ENCODE data around the gene CELF2.

CELF2 gene

DNA sequence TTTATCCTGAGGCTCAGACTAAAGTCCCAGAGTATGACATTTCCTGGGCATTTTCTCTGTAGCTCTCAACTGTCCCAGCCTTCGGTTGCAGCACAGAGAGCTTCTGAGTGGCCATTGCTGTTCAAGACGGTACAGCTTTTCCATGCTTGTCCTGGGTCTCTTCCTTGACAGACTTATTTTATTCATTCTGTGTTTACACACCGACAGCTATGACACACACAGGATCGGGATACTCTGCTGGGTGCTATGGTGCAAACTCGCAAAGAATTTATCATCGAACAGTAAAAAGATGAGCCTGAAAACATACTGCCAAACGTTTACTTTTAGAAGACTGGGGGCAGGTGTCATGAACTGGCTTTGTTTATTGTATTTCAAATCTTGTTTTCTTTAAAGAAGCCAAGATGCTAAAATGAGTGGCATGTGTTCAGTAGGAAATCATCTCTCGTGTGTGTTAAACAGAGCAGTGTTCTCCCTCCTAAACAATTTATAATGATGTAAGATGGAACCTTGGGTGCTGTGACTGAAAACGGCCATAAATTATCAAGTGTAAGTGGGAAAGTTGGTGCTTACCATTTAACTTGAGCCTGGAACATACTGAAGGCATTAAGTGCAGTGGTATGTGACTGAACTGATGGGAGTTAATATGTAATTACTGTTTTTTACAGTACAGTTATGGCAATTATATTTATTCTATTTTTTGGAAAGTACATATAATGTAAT, 120.8 kb downstream of the CELF2 start:
- no peak overlapping the region for H3K27ac ChIP-seq (ENCODE audit: low read depth, low read length)
- peaks cover 15 to 20% of the 10 kb centered on the region in 2 donors for H3K4me1 ChIP-seq (ENCODE audit: control insufficient read depth in 1 of 2, insufficient read depth in 2 of 2, low read length in 2 of 2)
- H3K27me3 ChIP-seq (ENCODE audit: control insufficient read depth in 1 of 2, insufficient read depth in 2 of 2, low read length in 2 of 2), result no peaks in the 10 kb centered on the region
- H3K4me3 ChIP-seq (ENCODE audit: low read depth in 1 of 2, low read length in 2 of 2), result no peak overlapping the region
- no peaks in the 10 kb centered on the region for H3K36me3 ChIP-seq (ENCODE audit: control insufficient read depth in 1 of 2, insufficient read depth in 2 of 2, low read length in 2 of 2)
- no peak overlapping the region for H3K9ac ChIP-seq (ENCODE audit: low read depth in 1 of 2, low read length in 2 of 2)
- no peaks in the 10 kb centered on the region for H3K9me3 ChIP-seq (ENCODE audit: control insufficient read depth in 1 of 2, low read length in 2 of 2)

DNA sequence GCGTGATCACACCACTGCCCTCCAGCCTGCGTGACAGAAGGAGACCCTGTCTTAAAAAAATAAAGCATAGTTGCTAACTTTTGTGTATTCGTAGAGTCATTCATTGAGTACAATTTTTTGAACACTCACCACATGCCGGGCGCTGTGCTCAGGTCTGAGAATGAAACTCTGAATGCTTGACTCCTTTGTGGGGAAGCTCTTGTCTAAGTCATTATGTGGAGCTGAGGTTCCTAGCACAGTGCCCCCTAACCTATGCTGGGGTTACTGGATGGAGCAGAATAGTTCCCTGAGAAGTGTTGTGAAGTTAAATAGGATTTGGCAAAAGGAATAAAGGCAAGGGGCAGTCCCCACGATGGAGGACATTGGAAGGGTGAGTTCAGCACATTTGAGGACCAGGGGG, 123.3 kb downstream of the CELF2 start:
- Histone ChIP-seq H3K9me3 (ENCODE audit: control insufficient read depth in 1 of 2, low read length in 2 of 2) (no peaks in the 10 kb centered on the region), H3K27me3 (ENCODE audit: control insufficient read depth in 1 of 2, insufficient read depth in 2 of 2, low read length in 2 of 2) (no peaks in the 10 kb centered on the region), H3K4me1 (ENCODE audit: control insufficient read depth in 1 of 2, insufficient read depth in 2 of 2, low read length in 2 of 2) (peaks cover 16 to 25% of the 10 kb centered on the region in 2 donors), H3K9ac (ENCODE audit: low read depth in 1 of 2, low read length in 2 of 2) (no peak overlapping the region), H3K4me3 (ENCODE audit: low read depth in 1 of 2, low read length in 2 of 2) (no peak overlapping the region), H3K27ac (ENCODE audit: low read depth, low read length) (no peak overlapping the region), H3K36me3 (ENCODE audit: control insufficient read depth in 1 of 2, insufficient read depth in 2 of 2, low read length in 2 of 2) (no peaks in the 10 kb centered on the region)

DNA sequence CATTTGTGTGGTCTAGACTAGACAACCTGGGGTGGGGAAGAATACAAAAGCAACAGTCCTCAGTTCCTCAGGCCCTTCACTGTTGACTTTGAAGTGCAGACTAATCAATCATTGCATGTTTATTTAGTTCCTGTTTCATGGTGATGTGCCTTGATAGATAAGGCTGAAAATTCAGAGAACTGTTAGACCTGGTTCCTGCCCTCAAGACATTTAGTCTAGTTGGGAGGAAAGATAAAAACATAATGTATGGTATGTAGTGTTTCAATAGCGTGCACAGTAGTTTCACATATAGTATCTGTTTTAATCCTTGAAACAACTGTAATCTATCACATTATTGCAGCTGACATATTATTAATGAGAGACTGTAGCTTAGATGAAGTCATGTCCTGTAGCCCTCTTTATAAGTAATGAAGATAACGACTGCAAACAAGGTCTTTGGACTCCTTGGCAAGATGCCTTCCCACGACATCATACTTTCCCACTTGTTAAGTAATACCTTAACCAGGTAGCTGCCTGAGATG, 124.0 kb downstream of the CELF2 start:
- Histone ChIP-seq H3K4me1 (ENCODE audit: control insufficient read depth in 1 of 2, insufficient read depth in 2 of 2, low read length in 2 of 2) (peaks cover 22 to 32% of the 10 kb centered on the region in 2 donors), H3K36me3 (ENCODE audit: control insufficient read depth in 1 of 2, insufficient read depth in 2 of 2, low read length in 2 of 2) (no peaks in the 10 kb centered on the region), H3K9ac (ENCODE audit: low read depth in 1 of 2, low read length in 2 of 2) (no peak overlapping the region), H3K27ac (ENCODE audit: low read depth, low read length) (no peak overlapping the region), H3K9me3 (ENCODE audit: control insufficient read depth in 1 of 2, low read length in 2 of 2) (no peaks in the 10 kb centered on the region), H3K4me3 (ENCODE audit: low read depth in 1 of 2, low read length in 2 of 2) (peak overlapping the region in 1 of 2 donors; percentile 26), H3K27me3 (ENCODE audit: control insufficient read depth in 1 of 2, insufficient read depth in 2 of 2, low read length in 2 of 2) (no peaks in the 10 kb centered on the region)

DNA sequence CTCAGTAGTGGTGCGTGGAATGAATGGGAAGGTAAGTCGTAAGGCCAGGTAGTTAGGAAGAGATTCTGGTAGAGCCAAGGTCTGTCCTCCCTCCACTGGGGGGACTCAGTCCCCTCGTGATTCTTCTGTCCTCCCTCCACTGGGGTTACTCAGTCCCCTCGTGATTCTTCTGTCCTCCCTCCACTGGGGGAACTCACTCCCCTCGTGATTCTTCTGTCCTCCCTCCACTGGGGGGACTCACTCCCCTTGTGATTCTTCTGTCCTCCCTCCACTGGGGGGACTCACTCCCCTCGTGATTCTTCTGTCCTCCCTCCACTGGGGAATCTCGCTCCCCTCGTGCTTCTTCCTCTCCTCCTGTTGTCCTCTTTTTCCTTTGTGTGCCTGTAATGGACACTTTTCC, 125.1 kb downstream of the CELF2 start:
- Histone ChIP-seq H3K36me3 (ENCODE audit: control insufficient read depth in 1 of 2, insufficient read depth in 2 of 2, low read length in 2 of 2) (no peaks in the 10 kb centered on the region), H3K4me3 (ENCODE audit: low read depth in 1 of 2, low read length in 2 of 2) (no peak overlapping the region), H3K4me1 (ENCODE audit: control insufficient read depth in 1 of 2, insufficient read depth in 2 of 2, low read length in 2 of 2) (peaks cover 22 to 42% of the 10 kb centered on the region in 2 donors), H3K27ac (ENCODE audit: low read depth, low read length) (no peak overlapping the region), H3K9me3 (ENCODE audit: control insufficient read depth in 1 of 2, low read length in 2 of 2) (no peaks in the 10 kb centered on the region), H3K27me3 (ENCODE audit: control insufficient read depth in 1 of 2, insufficient read depth in 2 of 2, low read length in 2 of 2) (no peaks in the 10 kb centered on the region), H3K9ac (ENCODE audit: low read depth in 1 of 2, low read length in 2 of 2) (no peak overlapping the region)

DNA sequence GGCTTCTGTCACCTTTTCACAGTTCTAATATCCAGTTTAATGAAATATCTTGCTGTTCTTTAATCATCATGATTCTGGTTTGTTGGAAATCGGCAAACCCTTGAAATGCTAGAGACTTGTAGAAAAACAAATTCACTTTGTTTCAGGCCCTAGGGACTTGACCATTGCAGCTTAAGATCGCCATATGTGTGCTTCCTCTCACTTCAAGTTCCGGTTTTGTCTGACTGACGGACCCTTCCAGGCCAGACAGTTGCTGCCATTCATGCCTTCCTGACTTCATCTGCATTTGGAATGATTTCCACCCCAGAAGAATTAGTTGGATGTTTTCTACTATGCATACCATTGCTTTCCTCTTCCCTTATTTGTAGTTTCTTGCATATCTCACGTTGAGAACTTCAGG, 125.6 kb downstream of the CELF2 start:
- H3K4me1 ChIP-seq (ENCODE audit: control insufficient read depth in 1 of 2, insufficient read depth in 2 of 2, low read length in 2 of 2), result peaks cover 22 to 46% of the 10 kb centered on the region in 2 donors
- no peaks in the 10 kb centered on the region for H3K9me3 ChIP-seq (ENCODE audit: control insufficient read depth in 1 of 2, low read length in 2 of 2)
- no peak overlapping the region for H3K4me3 ChIP-seq (ENCODE audit: low read depth in 1 of 2, low read length in 2 of 2)
- H3K36me3 ChIP-seq (ENCODE audit: control insufficient read depth in 1 of 2, insufficient read depth in 2 of 2, low read length in 2 of 2), result no peaks in the 10 kb centered on the region
- no peak overlapping the region for H3K27ac ChIP-seq (ENCODE audit: low read depth, low read length)
- H3K27me3 ChIP-seq (ENCODE audit: control insufficient read depth in 1 of 2, insufficient read depth in 2 of 2, low read length in 2 of 2), result no peaks in the 10 kb centered on the region
- no peak overlapping the region for H3K9ac ChIP-seq (ENCODE audit: low read depth in 1 of 2, low read length in 2 of 2)

DNA sequence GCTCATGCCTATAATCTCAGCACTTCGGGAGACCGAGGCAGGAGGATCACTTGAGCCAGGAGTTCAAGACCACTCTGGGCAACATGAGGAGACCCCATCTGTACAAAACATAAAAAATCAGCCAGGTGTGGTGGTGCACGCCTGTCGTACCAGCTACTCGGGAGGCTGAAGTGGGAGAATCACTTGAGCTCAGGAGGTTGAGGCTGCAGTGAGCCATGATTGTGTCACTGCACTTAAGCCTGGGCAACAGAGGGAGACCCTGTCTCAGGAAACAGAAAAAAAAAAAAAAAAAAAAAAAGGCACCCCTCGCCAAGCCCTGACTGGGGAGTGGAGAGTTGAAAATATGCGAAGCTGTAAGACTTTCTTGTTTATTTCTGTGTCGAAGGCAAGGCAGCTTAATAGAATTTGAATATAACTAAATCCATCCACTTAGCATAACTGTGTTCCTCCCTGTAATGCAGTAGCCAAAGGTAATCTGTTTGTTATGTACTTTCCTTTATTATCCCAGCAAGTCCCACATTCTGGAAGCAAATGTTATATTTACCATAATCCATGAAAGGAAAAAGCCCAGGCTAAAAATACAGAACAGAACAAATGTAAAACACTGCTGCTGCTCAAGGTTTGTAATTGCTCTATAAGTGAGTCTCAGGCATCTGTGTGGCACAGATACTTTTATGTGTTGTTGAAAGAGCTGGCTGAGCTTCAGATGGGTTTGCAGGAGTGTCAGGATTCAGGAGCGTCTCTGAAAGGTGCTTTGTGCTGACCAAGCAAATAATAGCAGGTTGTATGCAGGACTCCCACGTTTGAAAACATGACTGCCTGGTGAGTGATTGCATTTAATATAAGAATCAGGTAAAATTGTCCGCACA, 127.2 kb downstream of the CELF2 start:
- H3K27me3 ChIP-seq (ENCODE audit: control insufficient read depth in 1 of 2, insufficient read depth in 2 of 2, low read length in 2 of 2), result no peaks in the 10 kb centered on the region
- no peak overlapping the region for H3K4me3 ChIP-seq (ENCODE audit: low read depth in 1 of 2, low read length in 2 of 2)
- no peak overlapping the region for H3K27ac ChIP-seq (ENCODE audit: low read depth, low read length)

DNA sequence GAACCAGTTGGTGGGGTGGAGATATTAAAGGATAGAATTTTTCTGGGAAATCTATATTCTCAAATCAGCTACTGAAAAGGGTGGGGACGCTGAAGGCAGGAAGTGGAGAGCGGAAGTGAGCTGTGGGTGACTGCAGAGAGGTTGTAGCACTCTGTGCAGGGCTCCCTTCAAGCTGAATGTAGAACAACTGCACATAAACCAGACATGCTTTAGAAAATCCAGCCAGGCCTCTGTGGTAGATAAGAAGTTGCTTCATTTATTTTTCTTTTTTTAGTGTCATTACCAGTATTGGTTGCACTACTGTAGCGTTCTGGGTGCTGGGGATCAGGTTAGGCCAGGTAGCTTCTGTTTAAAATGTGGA, 127.8 kb downstream of the CELF2 start:
- peaks cover 27 to 53% of the 10 kb centered on the region in 2 donors for H3K4me1 ChIP-seq (ENCODE audit: control insufficient read depth in 1 of 2, insufficient read depth in 2 of 2, low read length in 2 of 2)
- H3K9me3 ChIP-seq (ENCODE audit: control insufficient read depth in 1 of 2, low read length in 2 of 2), result no peaks in the 10 kb centered on the region
- H3K4me3 ChIP-seq (ENCODE audit: low read depth in 1 of 2, low read length in 2 of 2), result no peak overlapping the region
- no peak overlapping the region for H3K9ac ChIP-seq (ENCODE audit: low read depth in 1 of 2, low read length in 2 of 2)
- no peak overlapping the region for H3K27ac ChIP-seq (ENCODE audit: low read depth, low read length)
- H3K27me3 ChIP-seq (ENCODE audit: control insufficient read depth in 1 of 2, insufficient read depth in 2 of 2, low read length in 2 of 2), result no peaks in the 10 kb centered on the region
- H3K36me3 ChIP-seq (ENCODE audit: control insufficient read depth in 1 of 2, insufficient read depth in 2 of 2, low read length in 2 of 2), result no peaks in the 10 kb centered on the region

More for the DNA sequence above, 127.2 kb downstream of the CELF2 start:
- H3K36me3 ChIP-seq (ENCODE audit: control insufficient read depth in 1 of 2, insufficient read depth in 2 of 2, low read length in 2 of 2), result no peaks in the 10 kb centered on the region
- no peaks in the 10 kb centered on the region for H3K9me3 ChIP-seq (ENCODE audit: control insufficient read depth in 1 of 2, low read length in 2 of 2)
- H3K9ac ChIP-seq (ENCODE audit: low read depth in 1 of 2, low read length in 2 of 2), result no peak overlapping the region
- peaks cover 22 to 48% of the 10 kb centered on the region in 2 donors for H3K4me1 ChIP-seq (ENCODE audit: control insufficient read depth in 1 of 2, insufficient read depth in 2 of 2, low read length in 2 of 2)

DNA sequence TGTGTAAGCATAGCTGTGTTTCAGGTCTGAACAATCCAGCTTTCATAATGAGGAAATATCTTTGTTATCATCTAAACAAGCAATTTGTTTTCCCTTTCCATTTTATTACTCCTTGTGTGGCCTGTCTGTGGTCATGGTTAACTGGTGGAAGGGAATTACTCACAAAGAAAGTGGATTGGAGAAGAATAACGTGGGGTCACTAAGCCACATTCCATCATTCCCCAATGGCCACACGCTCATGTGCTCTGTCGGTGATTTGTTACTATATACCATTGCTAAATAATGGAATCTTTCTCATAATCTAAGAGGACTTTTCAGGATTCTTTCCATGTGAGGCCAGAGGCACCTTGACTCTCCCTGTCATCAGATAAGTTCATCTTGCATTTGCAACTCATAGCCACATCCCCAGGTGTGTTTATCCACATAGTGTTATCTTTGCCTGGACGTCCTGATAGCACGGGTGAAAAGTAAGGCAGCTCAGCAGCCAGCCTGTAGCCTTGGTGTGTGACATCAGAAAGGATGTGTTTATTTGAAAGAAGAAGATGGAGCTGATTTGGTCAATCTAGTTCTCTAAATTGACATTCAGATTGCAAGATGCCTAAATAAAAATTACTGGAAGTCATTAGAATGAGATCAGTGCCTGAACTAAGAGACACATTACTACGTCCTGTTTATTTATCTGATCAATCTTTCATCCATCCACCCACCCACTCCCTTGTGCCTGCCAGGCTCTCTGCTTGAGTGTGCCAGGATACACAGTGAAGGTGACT, 128.9 kb downstream of the CELF2 start:
- H3K27me3 ChIP-seq (ENCODE audit: control insufficient read depth in 1 of 2, insufficient read depth in 2 of 2, low read length in 2 of 2), result no peaks in the 10 kb centered on the region
- peak overlapping the region; percentile 4 for H3K27ac ChIP-seq (ENCODE audit: low read depth, low read length)
- H3K4me3 ChIP-seq (ENCODE audit: low read depth in 1 of 2, low read length in 2 of 2), result no peak overlapping the region
- no peaks in the 10 kb centered on the region for H3K36me3 ChIP-seq (ENCODE audit: control insufficient read depth in 1 of 2, insufficient read depth in 2 of 2, low read length in 2 of 2)
- H3K9me3 ChIP-seq (ENCODE audit: control insufficient read depth in 1 of 2, low read length in 2 of 2), result no peaks in the 10 kb centered on the region
- H3K4me1 ChIP-seq (ENCODE audit: control insufficient read depth in 1 of 2, insufficient read depth in 2 of 2, low read length in 2 of 2), result peaks cover 19 to 55% of the 10 kb centered on the region in 2 donors
- no peak overlapping the region for H3K9ac ChIP-seq (ENCODE audit: low read depth in 1 of 2, low read length in 2 of 2)

DNA sequence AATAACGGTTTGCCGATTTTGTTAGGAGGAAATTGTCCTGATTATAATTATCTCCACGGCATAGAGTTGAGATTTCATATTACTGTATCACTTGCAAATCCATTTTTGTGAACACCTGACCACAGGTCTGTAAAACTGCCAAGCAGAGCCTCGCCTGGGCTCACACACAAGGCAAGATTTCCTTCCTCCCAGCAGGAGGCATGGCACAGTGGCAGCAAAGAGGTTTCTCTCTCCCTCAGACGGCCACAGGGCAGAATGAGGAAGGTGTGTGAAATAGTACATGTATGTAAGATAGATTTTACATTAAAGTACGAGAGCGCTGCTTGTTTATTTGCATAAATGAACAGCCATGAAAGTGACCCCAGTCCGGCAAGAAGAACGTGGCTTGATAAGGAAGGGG, 130.1 kb downstream of the CELF2 start:
- no peak overlapping the region for H3K27ac ChIP-seq (ENCODE audit: low read depth, low read length)
- H3K36me3 ChIP-seq (ENCODE audit: control insufficient read depth in 1 of 2, insufficient read depth in 2 of 2, low read length in 2 of 2), result no peaks in the 10 kb centered on the region
- no peak overlapping the region for H3K4me3 ChIP-seq (ENCODE audit: low read depth in 1 of 2, low read length in 2 of 2)
- H3K4me1 ChIP-seq (ENCODE audit: control insufficient read depth in 1 of 2, insufficient read depth in 2 of 2, low read length in 2 of 2), result peaks cover 12 to 48% of the 10 kb centered on the region in 2 donors
- H3K9me3 ChIP-seq (ENCODE audit: control insufficient read depth in 1 of 2, low read length in 2 of 2), result no peaks in the 10 kb centered on the region
- H3K27me3 ChIP-seq (ENCODE audit: control insufficient read depth in 1 of 2, insufficient read depth in 2 of 2, low read length in 2 of 2), result no peaks in the 10 kb centered on the region
- H3K9ac ChIP-seq (ENCODE audit: low read depth in 1 of 2, low read length in 2 of 2), result no peak overlapping the region
